ENCODE measurements around the gene ADAMTS1. TPM values are rescaled to one million over a fixed set of nuclear protein-coding genes. Genes with fewer than 3 reads are reported as not detected.

ADAMTS1 gene
- total and polyA plus RNA-seq, 2 donors (not counting 3 experiments of a cell fraction or from before 2014, with no cell fraction given), result 15.4 to 16.3 TPM

- Histone ChIP-seq H3K4me3 (replicated peaks in 1 of 3; ENCODE audit: insufficient read depth in 1 of 3, low read depth in 1 of 3, low read length in 3 of 3) (no peak overlapping the region), H3K9ac (replicated peaks; ENCODE audit: extremely low read depth, insufficient read depth, low read length) (no peak overlapping the region), H3K4me2 (ENCODE audit: insufficient read depth, low read length) (no peak overlapping the region), H3K27me3 (ENCODE audit: control insufficient read depth in 2 of 2, insufficient read depth in 2 of 2, low read length in 2 of 2) (no peaks in the 10 kb centered on the region), H3K9me1 (replicated peaks; ENCODE audit: control insufficient read depth, extremely low read depth, insufficient read depth, low read length) (no peaks in the 10 kb centered on the region), H2AFZ (ENCODE audit: low read depth, low read length) (no peak overlapping the region), H3K9me3 (replicated peaks; ENCODE audit: control insufficient read depth, insufficient read depth, low read length) (no peaks in the 10 kb centered on the region), H3K36me3 (ENCODE audit: control insufficient read depth in 2 of 2, extremely low read depth in 1 of 2, insufficient read depth in 2 of 2, low read length in 2 of 2) (peaks cover 2 to 11% of the 10 kb centered on the region in 2 experiments), H3K79me2 (ENCODE audit: control insufficient read depth, insufficient read depth, low read length) (no peaks in the 10 kb centered on the region), H4K20me1 (replicated peaks; ENCODE audit: control insufficient read depth, extremely low read depth, insufficient read depth, low read length) (no peaks in the 10 kb centered on the region), H3K4me1 (ENCODE audit: control insufficient read depth, extremely low read depth, insufficient read depth, low read length) (peaks cover 3% of the 10 kb centered on the region), H3K27ac (ENCODE audit: insufficient read depth, low read depth, low read length) (no peak overlapping the region)
- TF ChIP-seq MYC (IDR thresholded peaks at IDR 0.05; ENCODE audit: low read depth, low read length) (no peak), EZH2 (IDR thresholded peaks at IDR 0.05; ENCODE audit: borderline replicate concordance, low read depth, low read length, severe bottlenecking) (no peak), MAX (IDR thresholded peaks at IDR 0.05; ENCODE audit: insufficient read depth, insufficient read length) (no peak), POLR2AphosphoS5 (IDR thresholded peaks at IDR 0.05; ENCODE audit: insufficient read depth, low read depth, low read length) (no peak), GATA2 (IDR thresholded peaks at IDR 0.05; ENCODE audit: insufficient read depth, insufficient read length, low read depth, low read length) (no peak), POLR2A (IDR thresholded peaks at IDR 0.05; ENCODE audit: low read depth, low read length) (no peak), FOS (IDR thresholded peaks at IDR 0.05; ENCODE audit: borderline replicate concordance, insufficient read depth, low read length) (no peak), CTCF (IDR thresholded peaks at IDR 0.05; ENCODE audit: extremely low read depth in 1 of 2, insufficient read depth in 1 of 2, low read depth in 1 of 2, low read length in 2 of 2) (no peak), JUN (IDR thresholded peaks at IDR 0.05; ENCODE audit: borderline replicate concordance, insufficient read depth, insufficient read length, low read depth) (no peak)
- CTCF ChIA-PET, result no interaction called here
- POLR2A ChIA-PET, result no interaction called here
- no peak for DNase-seq (ENCODE audit: low read depth, low spot score)
- BruUV-seq (replicated peaks), result no TSS peak
- intact Hi-C loops (cut with micrococcal nuclease), result no loop called here
- dilution Hi-C loops (cut with MboI; ENCODE audit: extremely low pct_ligation_motif_present, low sequenced_read_pairs), result no loop called here
- no peak for FAIRE-seq
Measured at GRCh38 chr21:26836528-26836927, 8.7 kb downstream of the ADAMTS1 start.

Measured in endothelial cell of umbilical vein (primary cell).